Measurements from ENCODE around the gene KCNJ15. TPM values are rescaled to one million over a fixed set of nuclear protein-coding genes. Genes with fewer than 3 reads are reported as not detected.

KCNJ15 gene
- total and polyA plus RNA-seq, 2 of the 13 experiments (the other 11 are each of a cell fraction or from before 2014, with no cell fraction given): not detected

DNA sequence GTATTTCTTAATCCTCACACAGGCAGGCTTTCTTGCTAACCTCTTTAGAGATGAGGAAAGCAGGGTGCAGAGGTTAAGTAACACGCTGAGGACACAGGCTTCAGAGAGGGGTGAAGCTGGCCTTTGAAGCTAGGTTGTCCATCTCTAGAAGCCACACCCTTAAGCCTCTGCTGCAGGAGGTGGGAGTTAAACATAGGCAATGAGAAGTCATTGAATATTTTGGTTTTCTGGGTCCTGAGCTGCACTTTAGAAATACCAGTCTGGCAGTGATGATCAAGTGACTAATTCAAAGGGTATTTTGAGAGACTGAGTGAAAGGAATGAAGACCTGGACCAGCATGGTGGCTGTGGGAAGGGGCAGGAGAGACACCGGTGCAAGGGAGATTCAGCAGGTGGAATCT lies 9.9 kb downstream of the KCNJ15 start:
- H3K9ac ChIP-seq (ENCODE audit: insufficient read depth, low read depth, low read length): no peak overlapping the region
- 53% methylated on average over 2 of the region's 2 CpGs for WGBS (ENCODE audit: low lambda C conversion rate)
- H3K79me2 ChIP-seq (ENCODE audit: insufficient read depth, low read length): no peaks in the 10 kb centered on the region
- no peak overlapping the region for H3K4me3 ChIP-seq (replicated peaks in 1 of 3; ENCODE audit: insufficient read depth in 1 of 3, low read depth in 2 of 3, low read length in 3 of 3)
- intact Hi-C loops (cut with micrococcal nuclease; ENCODE audit: unreplicated experiment) (no loop called here), in situ Hi-C loops (cut with HindIII; ENCODE audit: extremely low pct_ligation_motif_present, low pct_unique_long_range_greater_than_20kb) (no loop called here)
- no peaks in the 10 kb centered on the region for H3K4me1 ChIP-seq (ENCODE audit: insufficient read depth, low read length)
- no peaks in the 10 kb centered on the region for H4K20me1 ChIP-seq (ENCODE audit: insufficient read depth, low read length)
- BruUV-seq (replicated peaks): no TSS peak
- H2AFZ ChIP-seq (ENCODE audit: low read length): no peak overlapping the region
- ChIA-PET CTCF (ENCODE audit: low intra/inter-chr PET ratio, low total read pairs) (no interaction called here), POLR2A (no interaction called here)
- DNase-seq (ENCODE audit: low spot score) (no peak), ATAC-seq (no peak), FAIRE-seq (no peak)
- H3K36me3 ChIP-seq (replicated peaks in 1 of 2; ENCODE audit: control insufficient read depth in 1 of 2, insufficient read depth in 2 of 2, low read length in 2 of 2): no peaks in the 10 kb centered on the region
- H3K27ac ChIP-seq (ENCODE audit: extremely low read length, insufficient read depth, low read length): no peak overlapping the region
- no peak overlapping the region for H3K4me2 ChIP-seq (ENCODE audit: low read depth, low read length)
- H3K9me3 ChIP-seq (ENCODE audit: low read length): no peaks in the 10 kb centered on the region
- 0 out of 5 replicates have a peak, but pooled peaks cover 0 to 1% of the 10 kb centered on the region in 2 experiments for H3K27me3 ChIP-seq (ENCODE audit: control insufficient read depth in 1 of 2, insufficient read depth in 2 of 2, low read length in 2 of 2)
- TF ChIP-seq ZNF350 (CRISPR knock-in tag; IDR thresholded peaks at IDR 0.05; ENCODE audit: borderline replicate concordance, low read depth) (no peak), NR2F1 (CRISPR knock-in tag; IDR thresholded peaks at IDR 0.05) (no peak), ZNF644 (CRISPR knock-in tag; IDR thresholded peaks at IDR 0.05; ENCODE audit: low read depth) (no peak), ZSCAN21 (CRISPR knock-in tag; IDR thresholded peaks at IDR 0.05; ENCODE audit: borderline replicate concordance) (no peak), NR2F6 (IDR thresholded peaks at IDR 0.05) (no peak), NR2F6 (CRISPR knock-in tag; IDR thresholded peaks at IDR 0.05) (no peak), ZSCAN30 (CRISPR knock-in tag; IDR thresholded peaks at IDR 0.05) (no peak), ZNF749 (CRISPR knock-in tag; IDR thresholded peaks at IDR 0.05; ENCODE audit: borderline replicate concordance) (no peak), U2AF1 (optimal IDR thresholded peaks at IDR 0.05; ENCODE audit: low read depth, low read length) (no peak)
- TF ChIP-seq, protein P1, sequence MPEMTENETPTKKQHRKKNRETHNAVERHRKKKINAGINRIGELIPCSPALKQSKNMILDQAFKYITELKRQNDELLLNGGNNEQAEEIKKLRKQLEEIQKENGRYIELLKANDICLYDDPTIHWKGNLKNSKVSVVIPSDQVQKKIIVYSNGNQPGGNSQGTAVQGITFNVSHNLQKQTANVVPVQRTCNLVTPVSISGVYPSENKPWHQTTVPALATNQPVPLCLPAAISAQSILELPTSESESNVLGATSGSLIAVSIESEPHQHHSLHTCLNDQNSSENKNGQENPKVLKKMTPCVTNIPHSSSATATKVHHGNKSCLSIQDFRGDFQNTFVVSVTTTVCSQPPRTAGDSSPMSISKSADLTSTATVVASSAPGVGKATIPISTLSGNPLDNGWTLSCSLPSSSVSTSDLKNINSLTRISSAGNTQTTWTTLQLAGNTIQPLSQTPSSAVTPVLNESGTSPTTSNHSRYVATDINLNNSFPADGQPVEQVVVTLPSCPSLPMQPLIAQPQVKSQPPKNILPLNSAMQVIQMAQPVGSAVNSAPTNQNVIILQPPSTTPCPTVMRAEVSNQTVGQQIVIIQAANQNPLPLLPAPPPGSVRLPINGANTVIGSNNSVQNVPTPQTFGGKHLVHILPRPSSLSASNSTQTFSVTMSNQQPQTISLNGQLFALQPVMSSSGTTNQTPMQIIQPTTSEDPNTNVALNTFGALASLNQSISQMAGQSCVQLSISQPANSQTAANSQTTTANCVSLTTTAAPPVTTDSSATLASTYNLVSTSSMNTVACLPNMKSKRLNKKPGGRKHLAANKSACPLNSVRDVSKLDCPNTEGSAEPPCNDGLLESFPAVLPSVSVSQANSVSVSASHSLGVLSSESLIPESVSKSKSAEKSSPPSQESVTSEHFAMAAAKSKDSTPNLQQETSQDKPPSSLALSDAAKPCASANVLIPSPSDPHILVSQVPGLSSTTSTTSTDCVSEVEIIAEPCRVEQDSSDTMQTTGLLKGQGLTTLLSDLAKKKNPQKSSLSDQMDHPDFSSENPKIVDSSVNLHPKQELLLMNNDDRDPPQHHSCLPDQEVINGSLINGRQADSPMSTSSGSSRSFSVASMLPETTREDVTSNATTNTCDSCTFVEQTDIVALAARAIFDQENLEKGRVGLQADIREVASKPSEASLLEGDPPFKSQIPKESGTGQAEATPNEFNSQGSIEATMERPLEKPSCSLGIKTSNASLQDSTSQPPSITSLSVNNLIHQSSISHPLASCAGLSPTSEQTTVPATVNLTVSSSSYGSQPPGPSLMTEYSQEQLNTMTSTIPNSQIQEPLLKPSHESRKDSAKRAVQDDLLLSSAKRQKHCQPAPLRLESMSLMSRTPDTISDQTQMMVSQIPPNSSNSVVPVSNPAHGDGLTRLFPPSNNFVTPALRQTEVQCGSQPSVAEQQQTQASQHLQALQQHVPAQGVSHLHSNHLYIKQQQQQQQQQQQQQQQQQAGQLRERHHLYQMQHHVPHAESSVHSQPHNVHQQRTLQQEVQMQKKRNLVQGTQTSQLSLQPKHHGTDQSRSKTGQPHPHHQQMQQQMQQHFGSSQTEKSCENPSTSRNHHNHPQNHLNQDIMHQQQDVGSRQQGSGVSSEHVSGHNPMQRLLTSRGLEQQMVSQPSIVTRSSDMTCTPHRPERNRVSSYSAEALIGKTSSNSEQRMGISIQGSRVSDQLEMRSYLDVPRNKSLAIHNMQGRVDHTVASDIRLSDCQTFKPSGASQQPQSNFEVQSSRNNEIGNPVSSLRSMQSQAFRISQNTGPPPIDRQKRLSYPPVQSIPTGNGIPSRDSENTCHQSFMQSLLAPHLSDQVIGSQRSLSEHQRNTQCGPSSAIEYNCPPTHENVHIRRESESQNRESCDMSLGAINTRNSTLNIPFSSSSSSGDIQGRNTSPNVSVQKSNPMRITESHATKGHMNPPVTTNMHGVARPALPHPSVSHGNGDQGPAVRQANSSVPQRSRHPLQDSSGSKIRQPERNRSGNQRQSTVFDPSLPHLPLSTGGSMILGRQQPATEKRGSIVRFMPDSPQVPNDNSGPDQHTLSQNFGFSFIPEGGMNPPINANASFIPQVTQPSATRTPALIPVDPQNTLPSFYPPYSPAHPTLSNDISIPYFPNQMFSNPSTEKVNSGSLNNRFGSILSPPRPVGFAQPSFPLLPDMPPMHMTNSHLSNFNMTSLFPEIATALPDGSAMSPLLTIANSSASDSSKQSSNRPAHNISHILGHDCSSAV (CRISPR knock-in tag; IDR thresholded peaks at IDR 0.05; ENCODE audit: borderline replicate concordance): no peak
- TF ChIP-seq, protein P2, sequence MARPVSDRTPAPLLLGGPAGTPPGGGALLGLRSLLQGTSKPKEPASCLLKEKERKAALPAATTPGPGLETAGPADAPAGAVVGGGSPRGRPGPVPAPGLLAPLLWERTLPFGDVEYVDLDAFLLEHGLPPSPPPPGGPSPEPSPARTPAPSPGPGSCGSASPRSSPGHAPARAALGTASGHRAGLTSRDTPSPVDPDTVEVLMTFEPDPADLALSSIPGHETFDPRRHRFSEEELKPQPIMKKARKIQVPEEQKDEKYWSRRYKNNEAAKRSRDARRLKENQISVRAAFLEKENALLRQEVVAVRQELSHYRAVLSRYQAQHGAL (CRISPR knock-in tag; IDR thresholded peaks at IDR 0.05; ENCODE audit: not compliant biosample characterization): no peak
- TF ChIP-seq, protein P3, sequence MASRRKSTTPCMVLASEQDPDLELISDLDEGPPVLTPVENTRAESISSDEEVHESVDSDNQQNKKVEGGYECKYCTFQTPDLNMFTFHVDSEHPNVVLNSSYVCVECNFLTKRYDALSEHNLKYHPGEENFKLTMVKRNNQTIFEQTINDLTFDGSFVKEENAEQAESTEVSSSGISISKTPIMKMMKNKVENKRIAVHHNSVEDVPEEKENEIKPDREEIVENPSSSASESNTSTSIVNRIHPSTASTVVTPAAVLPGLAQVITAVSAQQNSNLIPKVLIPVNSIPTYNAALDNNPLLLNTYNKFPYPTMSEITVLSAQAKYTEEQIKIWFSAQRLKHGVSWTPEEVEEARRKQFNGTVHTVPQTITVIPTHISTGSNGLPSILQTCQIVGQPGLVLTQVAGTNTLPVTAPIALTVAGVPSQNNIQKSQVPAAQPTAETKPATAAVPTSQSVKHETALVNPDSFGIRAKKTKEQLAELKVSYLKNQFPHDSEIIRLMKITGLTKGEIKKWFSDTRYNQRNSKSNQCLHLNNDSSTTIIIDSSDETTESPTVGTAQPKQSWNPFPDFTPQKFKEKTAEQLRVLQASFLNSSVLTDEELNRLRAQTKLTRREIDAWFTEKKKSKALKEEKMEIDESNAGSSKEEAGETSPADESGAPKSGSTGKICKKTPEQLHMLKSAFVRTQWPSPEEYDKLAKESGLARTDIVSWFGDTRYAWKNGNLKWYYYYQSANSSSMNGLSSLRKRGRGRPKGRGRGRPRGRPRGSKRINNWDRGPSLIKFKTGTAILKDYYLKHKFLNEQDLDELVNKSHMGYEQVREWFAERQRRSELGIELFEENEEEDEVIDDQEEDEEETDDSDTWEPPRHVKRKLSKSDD (CRISPR knock-in tag; IDR thresholded peaks at IDR 0.05; ENCODE audit: low read depth): no peak
